SJCRH30 (cell line): ENCODE results near the gene PKP3. TPM values are rescaled to one million over a fixed set of nuclear protein-coding genes. Genes with fewer than 3 reads are reported as not detected.
"Not testable (repeated sequence)": the region's sequence is repeated elsewhere in the genome, so short reads cannot be mapped to it uniquely, and the experiment has no call there.

ENCODE experiments used
- DNase-seq, 2 experiments: peaks; one replicate each; pipeline ENCODE4 v3.0.0-alpha.2; 2015 to 2020
- H3K27ac ChIP-seq: fragments of 250-450 bp; sonication (Bioruptor Pico); 2 replicates; pipeline ENCODE4 v1.5.1; 2020; ENCODE audit warnings: mild to moderate bottlenecking, moderate library complexity
- H3K27me3 ChIP-seq: fragments of 250-450 bp; sonication (Bioruptor Pico); 2 replicates; pipeline ENCODE4 v1.5.1; 2020; ENCODE audit warnings: mild to moderate bottlenecking, moderate library complexity
- H3K36me3 ChIP-seq: fragments of 250-450 bp; sonication (Bioruptor Pico); 2 replicates; pipeline ENCODE4 v1.5.1; 2020; ENCODE audit warnings: mild to moderate bottlenecking, moderate library complexity
- H3K4me1 ChIP-seq: fragments of 250-450 bp; sonication (Bioruptor Pico); 2 replicates; pipeline ENCODE4 v1.5.1; 2020; ENCODE audit warnings: mild to moderate bottlenecking, moderate library complexity
- H3K4me3 ChIP-seq: fragments of 250-450 bp; sonication (Bioruptor Pico); 2 replicates; pipeline ENCODE4 v1.5.1; 2020; ENCODE audit warnings: mild to moderate bottlenecking, moderate library complexity
- H3K9me3 ChIP-seq: fragments of 250-450 bp; sonication (Bioruptor Pico); replicated peaks from 2 replicates; pipeline ENCODE4 v1.5.1; 2020; ENCODE audit warnings: mild to moderate bottlenecking, moderate library complexity
- total RNA-seq: library from RNA; depleted of rRNA; stranded (reverse); fragments of >200 nt; shearing (Covaris generic); gene quantifications from 2 replicates; pipeline ENCODE4 v1.2.3, GENCODE V29; 2014

Gene PKP3
- total RNA-seq, 1 experiment from 2014 or later = not detected

- no peaks in the 10 kb centered on the region for H3K4me1 ChIP-seq
- no peak for DNase-seq
- H3K4me3 ChIP-seq = no peak overlapping the region
- no peak overlapping the region for H3K27ac ChIP-seq
- H3K27me3 ChIP-seq = no peaks in the 10 kb centered on the region
- no peaks in the 10 kb centered on the region for H3K36me3 ChIP-seq
- H3K9me3 ChIP-seq = no peaks in the 10 kb centered on the region
These were observed 13.5 kb upstream of the PKP3 start for GRCh38 chr11:380491-380890.

GRCh38 chr11:380996-381395, 13.0 kb upstream of the PKP3 start:
- Histone ChIP-seq H3K9me3 (no peaks in the 10 kb centered on the region), H3K4me1 (no peaks in the 10 kb centered on the region), H3K27ac (no peak overlapping the region), H3K27me3 (no peaks in the 10 kb centered on the region), H3K36me3 (no peaks in the 10 kb centered on the region), H3K4me3 (no peak overlapping the region)
- DNase-seq = no peak

GRCh38 chr11:381501-382072, 12.4 kb upstream of the PKP3 start:
- H3K4me3 ChIP-seq = no peak overlapping the region
- H3K27ac ChIP-seq = no peak overlapping the region
- H3K4me1 ChIP-seq = no peaks in the 10 kb centered on the region
- no peaks in the 10 kb centered on the region for H3K36me3 ChIP-seq
- no peaks in the 10 kb centered on the region for H3K27me3 ChIP-seq
- no peak for DNase-seq
- H3K9me3 ChIP-seq = no peaks in the 10 kb centered on the region

GRCh38 chr11:382081-382629, 11.9 kb upstream of the PKP3 start:
- H3K36me3 ChIP-seq = no peaks in the 10 kb centered on the region
- DNase-seq = no peak
- no peak overlapping the region for H3K4me3 ChIP-seq
- H3K4me1 ChIP-seq = no peaks in the 10 kb centered on the region
- no peaks in the 10 kb centered on the region for H3K9me3 ChIP-seq
- H3K27ac ChIP-seq = no peak overlapping the region
- no peaks in the 10 kb centered on the region for H3K27me3 ChIP-seq

- Histone ChIP-seq H3K9me3 (no peaks in the 10 kb centered on the region), H3K27ac (no peak overlapping the region), H3K4me3 (no peak overlapping the region), H3K4me1 (no peaks in the 10 kb centered on the region), H3K27me3 (no peaks in the 10 kb centered on the region), H3K36me3 (no peaks in the 10 kb centered on the region)
- no peak for DNase-seq
These were observed 10.6 kb upstream of the PKP3 start for GRCh38 chr11:383431-383830.

- Histone ChIP-seq H3K4me3 (no peak overlapping the region), H3K36me3 (no peaks in the 10 kb centered on the region), H3K9me3 (no peaks in the 10 kb centered on the region), H3K27me3 (no peaks in the 10 kb centered on the region), H3K27ac (no peak overlapping the region), H3K4me1 (no peaks in the 10 kb centered on the region)
- no peak for DNase-seq
These were observed 9.5 kb upstream of the PKP3 start for GRCh38 chr11:384511-384910.

GRCh38 chr11:385594-386351, 8.2 kb upstream of the PKP3 start:
- no peaks in the 10 kb centered on the region for H3K36me3 ChIP-seq
- H3K27me3 ChIP-seq = no peaks in the 10 kb centered on the region
- H3K4me3 ChIP-seq = no peak overlapping the region
- no peaks in the 10 kb centered on the region for H3K9me3 ChIP-seq
- H3K4me1 ChIP-seq = no peaks in the 10 kb centered on the region
- DNase-seq = no peak
- no peak overlapping the region for H3K27ac ChIP-seq

- Histone ChIP-seq H3K36me3 (no peaks in the 10 kb centered on the region), H3K4me1 (no peaks in the 10 kb centered on the region), H3K27me3 (no peaks in the 10 kb centered on the region), H3K4me3 (no peak overlapping the region), H3K27ac (no peak overlapping the region), H3K9me3 (no peaks in the 10 kb centered on the region)
- no peak for DNase-seq
These were observed 7.5 kb upstream of the PKP3 start for GRCh38 chr11:386483-386882.

- Histone ChIP-seq H3K4me3 (no peak overlapping the region), H3K9me3 (no peaks in the 10 kb centered on the region), H3K4me1 (no peaks in the 10 kb centered on the region), H3K27ac (no peak overlapping the region), H3K36me3 (no peaks in the 10 kb centered on the region), H3K27me3 (no peaks in the 10 kb centered on the region)
- DNase-seq = no peak
These were observed 6.7 kb upstream of the PKP3 start for GRCh38 chr11:387193-387793.

GRCh38 chr11:389369-389768, 4.6 kb upstream of the PKP3 start:
- not testable (repeated sequence) for H3K27ac ChIP-seq, H3K27me3 ChIP-seq, H3K9me3 ChIP-seq, H3K4me1 ChIP-seq, H3K4me3 ChIP-seq, H3K36me3 ChIP-seq, DNase-seq

- no peaks in the 10 kb centered on the region for H3K36me3 ChIP-seq
- no peaks in the 10 kb centered on the region for H3K9me3 ChIP-seq
- H3K4me1 ChIP-seq = no peaks in the 10 kb centered on the region
- no peak overlapping the region for H3K27ac ChIP-seq
- no peaks in the 10 kb centered on the region for H3K27me3 ChIP-seq
- DNase-seq = no peak
- H3K4me3 ChIP-seq = no peak overlapping the region
These were observed 3.8 kb upstream of the PKP3 start for GRCh38 chr11:390175-390574.

GRCh38 chr11:391117-392017, 2.6 kb upstream of the PKP3 start:
- Histone ChIP-seq H3K36me3 (no peaks in the 10 kb centered on the region), H3K4me1 (no peaks in the 10 kb centered on the region), H3K27ac (no peak overlapping the region), H3K9me3 (no peaks in the 10 kb centered on the region), H3K27me3 (no peaks in the 10 kb centered on the region), H3K4me3 (no peak overlapping the region)
- DNase-seq = no peak

GRCh38 chr11:392102-392777, 1.8 kb upstream of the PKP3 start:
- Histone ChIP-seq H3K4me1 (no peaks in the 10 kb centered on the region), H3K27me3 (no peaks in the 10 kb centered on the region), H3K36me3 (no peaks in the 10 kb centered on the region), H3K27ac (no peak overlapping the region), H3K9me3 (no peaks in the 10 kb centered on the region), H3K4me3 (no peak overlapping the region)
- DNase-seq = no peak
